ENCODE results near the gene FNBP1L.

The FNBP1L gene

DNA sequence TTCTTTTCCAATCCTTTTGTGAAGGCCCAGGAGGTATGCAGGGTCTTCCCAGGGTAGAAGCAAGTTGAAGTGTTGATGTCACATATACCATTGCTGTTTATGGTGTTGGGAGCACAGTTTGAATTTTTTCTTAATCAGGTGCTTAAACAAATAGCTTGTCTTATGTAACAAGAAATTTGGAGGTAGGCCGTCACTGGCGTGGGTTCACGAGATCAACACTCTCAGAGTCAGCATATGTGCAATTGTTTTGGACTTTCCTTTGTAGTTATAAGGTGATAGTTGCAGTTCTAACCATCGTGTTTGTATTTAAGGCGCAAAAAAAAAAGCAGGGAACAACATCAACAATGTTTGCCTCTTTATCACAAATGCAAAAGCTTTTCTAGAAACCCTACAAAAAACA lies 13.3 kb downstream of the FNBP1L start:
- no peak for TF ChIP-seq CTCF (IDR thresholded peaks at IDR 0.05)

DNA sequence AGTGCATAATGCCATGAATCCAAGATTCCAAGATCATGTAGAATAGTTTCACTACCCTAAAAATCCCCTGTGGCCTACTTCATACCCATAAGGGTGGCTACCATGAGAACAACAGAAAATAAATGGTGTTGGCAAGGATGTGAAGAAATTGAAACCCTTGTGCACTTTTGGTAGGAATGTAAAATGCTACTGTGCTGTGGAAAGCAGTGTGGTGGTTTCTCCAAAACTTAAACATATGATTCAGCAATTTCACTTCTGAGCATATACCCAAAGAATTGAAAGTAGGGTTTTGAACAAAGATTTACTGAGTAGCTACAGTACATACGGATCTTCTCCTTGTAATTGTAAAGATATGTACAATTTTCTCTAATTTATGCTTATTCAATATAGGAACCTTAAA lies 16.0 kb downstream of the FNBP1L start:
- no peak for TF ChIP-seq CTCF (IDR thresholded peaks at IDR 0.05)

DNA sequence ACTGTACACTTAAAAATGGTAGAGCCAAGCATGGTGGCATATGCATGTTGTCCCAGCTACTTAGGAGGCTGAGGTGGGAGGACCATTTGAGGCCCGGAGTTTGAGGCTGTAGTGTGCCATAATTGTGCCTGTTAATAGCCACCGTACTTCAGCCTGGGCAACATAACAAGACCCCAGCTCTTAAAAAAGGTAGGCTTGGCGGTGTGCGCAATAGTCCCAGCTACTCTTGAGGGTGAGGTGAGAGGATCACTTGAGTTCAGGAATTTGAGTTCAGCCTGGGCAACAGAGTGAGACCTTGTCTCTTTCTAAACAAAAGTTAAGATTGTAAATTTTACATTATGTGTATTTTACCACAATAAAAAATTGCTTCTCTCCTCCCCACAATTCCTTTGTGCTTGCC lies 19.7 kb downstream of the FNBP1L start:
- TF ChIP-seq CTCF (IDR thresholded peaks at IDR 0.05), result no peak

DNA sequence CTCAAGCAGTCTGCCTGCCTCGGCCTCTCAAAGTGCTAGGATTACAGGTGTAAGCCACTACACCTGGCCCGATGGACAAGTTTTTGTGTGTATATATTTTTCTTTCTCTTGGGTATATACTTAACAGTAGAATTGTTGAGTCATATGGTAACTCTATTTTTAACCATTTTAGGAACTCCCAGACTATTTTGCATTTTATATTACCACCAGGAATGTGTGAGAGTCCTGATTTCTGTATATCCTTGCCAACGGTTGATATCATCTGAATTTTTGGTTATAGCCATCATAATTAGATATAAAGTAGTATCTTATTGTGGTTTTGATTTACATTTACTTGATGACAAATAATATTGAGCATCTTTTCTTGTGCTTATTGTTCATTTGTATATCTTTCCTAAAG lies 20.7 kb downstream of the FNBP1L start:
- TF ChIP-seq CTCF (IDR thresholded peaks at IDR 0.05), result no peak

- TF ChIP-seq CTCF (IDR thresholded peaks at IDR 0.05), result no peak
Observed at GRCh38 chr1:93471284-93471683, 23.4 kb downstream of the FNBP1L start.

DNA sequence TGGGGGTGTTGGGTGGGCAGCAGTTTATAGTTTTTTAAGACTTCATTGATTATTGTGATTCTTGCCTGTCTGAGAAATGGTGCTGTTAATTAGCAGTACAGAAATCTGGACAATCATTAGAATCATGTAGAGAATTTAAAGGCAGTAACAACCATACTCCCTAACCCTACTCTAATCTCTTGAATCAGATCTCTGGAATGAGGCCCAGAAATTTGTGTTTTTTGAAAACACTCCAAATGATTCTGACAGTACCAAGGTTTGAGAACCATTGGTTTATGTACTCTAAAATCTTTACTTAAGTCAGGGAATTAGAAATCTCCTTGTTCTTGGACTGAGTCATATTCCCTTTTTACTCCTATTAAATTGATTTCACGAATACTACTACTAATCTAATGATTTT lies 24.0 kb downstream of the FNBP1L start:
- no peak for TF ChIP-seq CTCF (IDR thresholded peaks at IDR 0.05)

DNA sequence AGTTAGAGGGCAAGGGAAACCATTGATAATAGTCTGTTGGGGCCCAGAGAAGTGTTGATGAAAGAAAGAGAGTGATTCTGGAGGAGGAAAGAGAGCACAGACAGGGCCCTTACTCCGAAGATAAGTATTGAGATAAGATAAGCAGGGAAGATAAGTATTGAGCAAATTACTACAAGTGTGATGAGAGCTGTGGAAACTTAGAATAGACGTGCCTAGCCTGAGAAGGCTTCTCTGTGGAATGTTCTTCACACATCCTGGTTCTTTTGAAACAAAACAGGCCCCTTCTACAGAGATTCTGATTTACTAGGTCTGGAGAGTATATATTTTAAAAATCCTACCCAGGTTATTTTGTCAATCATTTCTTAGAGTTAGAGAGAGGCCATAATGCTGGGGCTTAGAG lies 26.4 kb downstream of the FNBP1L start:
- TF ChIP-seq CTCF (IDR thresholded peaks at IDR 0.05), result no peak

- TF ChIP-seq CTCF (IDR thresholded peaks at IDR 0.05), result no peak
Observed at GRCh38 chr1:93475681-93476080, 27.8 kb downstream of the FNBP1L start.
